A673 (cell line): ENCODE results near the gene PAQR7.

Experiments
- EZH2 ChIP-seq: fragments of 200-600 bp; sonication (generic); IDR thresholded peaks from 2 replicates; pipeline ENCODE4 v1.6.1; 2017; ENCODE audit warnings: borderline replicate concordance, low read depth, mild to moderate bottlenecking, mixed read lengths, antibody characterized with exemption, low read length; ENCODE audit not compliant: poor library complexity, severe bottlenecking
- TF ChIP-seq, protein P1 (sequence below): fragments of 300-800, 200-600 bp; sonication (generic); conservative IDR thresholded peaks from 2 replicates; pipeline ENCODE4 v1.5.1; 2017; ENCODE audit warnings: low read depth, mild to moderate bottlenecking, antibody characterized with exemption, low read length, moderate library complexity, mixed read lengths

DNA sequence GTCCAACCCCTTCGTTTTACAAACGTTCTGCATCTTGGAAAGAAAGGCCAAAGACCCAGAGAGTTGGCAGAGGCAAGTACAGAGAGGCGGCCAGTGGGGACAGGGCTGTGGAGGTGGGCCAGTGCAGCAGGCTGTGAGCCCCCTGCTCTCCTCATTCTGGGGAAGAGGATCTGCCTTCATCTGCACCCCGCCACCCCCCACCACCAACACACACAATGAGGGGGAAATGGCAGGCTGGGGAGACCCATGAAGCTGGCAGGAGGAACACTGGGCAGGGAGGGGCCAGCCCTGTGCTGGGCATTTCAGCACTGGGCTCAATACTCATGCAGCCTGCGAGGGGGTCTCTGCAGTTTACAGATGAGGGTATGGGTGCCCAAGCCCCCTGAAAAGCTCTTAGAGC, 16.1 kb upstream of the PAQR7 start:
- TF ChIP-seq, protein P1, sequence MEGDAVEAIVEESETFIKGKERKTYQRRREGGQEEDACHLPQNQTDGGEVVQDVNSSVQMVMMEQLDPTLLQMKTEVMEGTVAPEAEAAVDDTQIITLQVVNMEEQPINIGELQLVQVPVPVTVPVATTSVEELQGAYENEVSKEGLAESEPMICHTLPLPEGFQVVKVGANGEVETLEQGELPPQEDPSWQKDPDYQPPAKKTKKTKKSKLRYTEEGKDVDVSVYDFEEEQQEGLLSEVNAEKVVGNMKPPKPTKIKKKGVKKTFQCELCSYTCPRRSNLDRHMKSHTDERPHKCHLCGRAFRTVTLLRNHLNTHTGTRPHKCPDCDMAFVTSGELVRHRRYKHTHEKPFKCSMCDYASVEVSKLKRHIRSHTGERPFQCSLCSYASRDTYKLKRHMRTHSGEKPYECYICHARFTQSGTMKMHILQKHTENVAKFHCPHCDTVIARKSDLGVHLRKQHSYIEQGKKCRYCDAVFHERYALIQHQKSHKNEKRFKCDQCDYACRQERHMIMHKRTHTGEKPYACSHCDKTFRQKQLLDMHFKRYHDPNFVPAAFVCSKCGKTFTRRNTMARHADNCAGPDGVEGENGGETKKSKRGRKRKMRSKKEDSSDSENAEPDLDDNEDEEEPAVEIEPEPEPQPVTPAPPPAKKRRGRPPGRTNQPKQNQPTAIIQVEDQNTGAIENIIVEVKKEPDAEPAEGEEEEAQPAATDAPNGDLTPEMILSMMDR = no peak
- TF ChIP-seq EZH2 = no peak
